Neural cell (in vitro differentiated cells): ENCODE results near the gene NOC4L.

ENCODE experiments used
- CTCF ChIP-seq: fragments of 450-650 bp; IDR thresholded peaks from 2 replicates; pipeline ENCODE4 v1.5.1; 2014; ENCODE audit warnings: antibody characterized with exemption, mild to moderate bottlenecking, moderate library complexity; ENCODE audit not compliant: poor library complexity, severe bottlenecking
- EP300 ChIP-seq: fragments of 450-650 bp; conservative IDR thresholded peaks from 2 replicates; pipeline ENCODE4 v1.6.1; 2014; ENCODE audit warnings: antibody characterized with exemption, mild to moderate bottlenecking, moderate library complexity; ENCODE audit not compliant: poor library complexity, severe bottlenecking
- EZH2 ChIP-seq: fragments of 200-600, 300-800 bp; shearing (Covaris generic), sonication (generic); IDR thresholded peaks from 2 replicates; pipeline ENCODE4 v1.6.1; 2014; ENCODE audit warnings: antibody characterized with exemption, low read length, borderline replicate concordance, mild to moderate bottlenecking; ENCODE audit not compliant: insufficient read depth, poor library complexity, severe bottlenecking
- MXI1 ChIP-seq: fragments of 450-650 bp; conservative IDR thresholded peaks from 2 replicates; pipeline ENCODE4 v1.6.1; 2014; ENCODE audit warnings: antibody characterized with exemption, mild to moderate bottlenecking; ENCODE audit not compliant: poor library complexity, severe bottlenecking
- POLR2AphosphoS5 ChIP-seq: IDR thresholded peaks from 2 replicates; pipeline ENCODE4 v1.6.1; 2012
- REST ChIP-seq: IDR thresholded peaks from 2 replicates; pipeline ENCODE4 v1.6.1; 2012; ENCODE audit warnings: borderline replicate concordance
- SMC3 ChIP-seq: fragments of 450-650 bp; conservative IDR thresholded peaks from 2 replicates; pipeline ENCODE4 v1.6.1; 2014; ENCODE audit warnings: antibody characterized with exemption, mild to moderate bottlenecking, moderate library complexity; ENCODE audit not compliant: poor library complexity
- TAF1 ChIP-seq: IDR thresholded peaks from 2 replicates; pipeline ENCODE4 v1.6.1; 2012; ENCODE audit warnings: low read depth

- TF ChIP-seq EZH2, result no peak
- no peak for TF ChIP-seq CTCF
- no peak for TF ChIP-seq EP300
- no peak for TF ChIP-seq TAF1
- no peak for TF ChIP-seq POLR2AphosphoS5
- no peak for TF ChIP-seq REST
- TF ChIP-seq SMC3, result no peak
- TF ChIP-seq MXI1, result no peak
These were observed 6.7 kb upstream of the NOC4L start for GRCh38 chr12:132137483-132138125.
